SK-N-MC (cell line): Measurements from ENCODE around the gene ETNPPL.

Source experiments
- EZH2 ChIP-seq: fragments of 200-600 bp; sonication (generic); IDR thresholded peaks from one replicate; pipeline ENCODE4 v1.6.1; 2017; ENCODE audit warnings: antibody characterized with exemption
- FOXP2 ChIP-seq: optimal IDR thresholded peaks from 2 replicates; pipeline ENCODE3; 2011; ENCODE audit warnings: mild to moderate bottlenecking, moderate library complexity; ENCODE audit not compliant: insufficient read depth; ENCODE audit errors: extremely low read length, control extremely low read depth

DNA sequence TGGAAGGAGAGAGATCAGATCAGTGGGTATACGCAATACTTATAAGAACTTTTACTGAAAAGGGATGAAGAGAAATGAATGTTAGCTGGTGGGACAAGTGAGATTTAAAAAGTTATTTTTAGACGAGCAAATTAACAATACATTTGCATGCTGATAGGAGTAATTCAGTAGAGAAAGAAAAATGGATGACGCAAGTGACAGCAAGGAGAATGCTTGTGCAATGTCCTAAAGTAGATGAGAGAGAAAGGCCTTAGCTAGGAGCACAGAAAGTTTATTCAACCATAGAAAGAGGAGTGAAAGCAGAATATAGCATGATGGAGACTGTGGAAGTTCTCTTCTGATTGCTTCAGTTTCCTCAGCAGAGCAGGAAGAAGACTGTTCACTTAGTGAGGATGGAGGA is 66.7 kb downstream of the ETNPPL start:
- TF ChIP-seq EZH2 (no peak), FOXP2 (no peak)
